PFSK-1 (cell line): ENCODE measurements around the gene KCNJ5.

ENCODE experiments used
- FOXP2 ChIP-seq: optimal IDR thresholded peaks from 2 replicates; pipeline ENCODE3; 2011; ENCODE audit warnings: borderline replicate concordance, control low read depth, inconsistent platforms; ENCODE audit not compliant: insufficient read depth; ENCODE audit errors: extremely low read length, extremely low read depth
- POLR2AphosphoS5 ChIP-seq: IDR thresholded peaks from 2 replicates; pipeline ENCODE4 v1.6.1; 2012; ENCODE audit warnings: low read depth, mild to moderate bottlenecking, control low read depth, low read length, moderate library complexity
- TAF1 ChIP-seq: IDR thresholded peaks from 2 replicates; pipeline ENCODE4 v1.6.1; 2012; ENCODE audit warnings: low read length, control low read depth, borderline replicate concordance; ENCODE audit not compliant: insufficient read depth

- no peak for TF ChIP-seq FOXP2
- no peak for TF ChIP-seq POLR2AphosphoS5
- TF ChIP-seq TAF1: no peak
Observed at GRCh38 chr11:128955636-128956035, 64.5 kb downstream of the KCNJ5 start.
